Lower lobe of right lung (tissue), 2 donors: ENCODE data around the gene IL15. TPM values are rescaled to one million over a fixed set of nuclear protein-coding genes. Genes with fewer than 3 reads are reported as not detected.

Experiments used
- ATAC-seq, 2 donors: fragments of 200-7000 bp; cut with Tn5 transposase; one replicate each; pipeline ENCODE4 v1.9.1; 2020 to 2022; ENCODE audit warnings: mild to moderate bottlenecking in 2 of 2, moderate library complexity in 2 of 2
- DNase-seq: peaks from one replicate; pipeline ENCODE4 v3.0.0-alpha.2; 2020
- H3K27ac ChIP-seq: fragments of 200-600 bp; one replicate; pipeline ENCODE4 v1.8.0; 2022
- H3K27me3 ChIP-seq: fragments of 200-600 bp; one replicate; pipeline ENCODE4 v1.8.0; 2022; ENCODE audit warnings: low read depth
- H3K36me3 ChIP-seq: fragments of 200-600 bp; one replicate; pipeline ENCODE4 v1.8.0; 2022; ENCODE audit warnings: mild to moderate bottlenecking
- H3K4me1 ChIP-seq: fragments of 200-600 bp; one replicate; pipeline ENCODE4 v1.8.0; 2022
- H3K4me3 ChIP-seq: fragments of 200-600 bp; one replicate; pipeline ENCODE4 v1.8.0; 2022; ENCODE audit warnings: mild to moderate bottlenecking
- H3K9me3 ChIP-seq: fragments of 200-600 bp; one replicate; pipeline ENCODE4 v1.8.0; 2022
- intact Hi-C: fragments of 100-400 bp; cut with DNase I; formaldehyde crosslinking; loops from one replicate; pipeline ENCODE4 v1.11.0; 2022
- total RNA-seq: library from RNA; stranded (reverse); fragmentation: NEBNext Ultra II Directional; extraction: Animal tissue kit (Norgen Biotek cat#: 25700); gene quantifications from one replicate; pipeline ENCODE4 v1.2.1, GENCODE V29; 2021
- TF ChIP-seq, protein P1 (sequence below): fragments of 200-600 bp; IDR thresholded peaks from one replicate; pipeline ENCODE4 v1.8.0; 2022; ENCODE audit warnings: antibody characterized with exemption, mild to moderate bottlenecking
- donor health status: DM: no; HTN: yes; CAD: no; lungs with severe emphysema.

Gene IL15
- total RNA-seq, 1 donor from 2014 or later = 9.7 TPM

DNA sequence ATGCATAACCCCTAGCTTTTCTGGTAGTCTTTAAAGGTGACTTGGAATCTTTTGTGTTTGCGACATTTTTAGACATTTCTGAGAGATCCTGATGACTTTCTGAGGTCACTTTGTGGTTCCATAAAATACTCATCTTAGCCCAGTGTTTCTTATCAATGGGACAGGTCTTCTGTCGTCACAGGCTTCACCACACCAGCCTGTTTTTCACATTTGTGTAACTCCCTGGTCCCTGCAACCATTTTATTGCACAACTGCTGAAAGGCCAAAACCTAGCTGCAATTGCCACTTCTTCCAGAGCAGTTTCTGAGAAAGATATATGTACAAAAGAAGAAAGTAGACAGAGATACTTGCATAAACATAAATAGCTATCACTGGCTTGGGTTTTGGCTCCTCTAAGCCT lies 120.9 kb downstream of the IL15 start:
- DNase-seq = no peak
- ATAC-seq = no peak
- Histone ChIP-seq H3K27me3 (no peaks in the 10 kb centered on the region), H3K9me3 (no peaks in the 10 kb centered on the region), H3K4me1 (no peaks in the 10 kb centered on the region), H3K27ac (no peak overlapping the region), H3K36me3 (no peaks in the 10 kb centered on the region), H3K4me3 (no peak overlapping the region)
- TF ChIP-seq, protein P1, sequence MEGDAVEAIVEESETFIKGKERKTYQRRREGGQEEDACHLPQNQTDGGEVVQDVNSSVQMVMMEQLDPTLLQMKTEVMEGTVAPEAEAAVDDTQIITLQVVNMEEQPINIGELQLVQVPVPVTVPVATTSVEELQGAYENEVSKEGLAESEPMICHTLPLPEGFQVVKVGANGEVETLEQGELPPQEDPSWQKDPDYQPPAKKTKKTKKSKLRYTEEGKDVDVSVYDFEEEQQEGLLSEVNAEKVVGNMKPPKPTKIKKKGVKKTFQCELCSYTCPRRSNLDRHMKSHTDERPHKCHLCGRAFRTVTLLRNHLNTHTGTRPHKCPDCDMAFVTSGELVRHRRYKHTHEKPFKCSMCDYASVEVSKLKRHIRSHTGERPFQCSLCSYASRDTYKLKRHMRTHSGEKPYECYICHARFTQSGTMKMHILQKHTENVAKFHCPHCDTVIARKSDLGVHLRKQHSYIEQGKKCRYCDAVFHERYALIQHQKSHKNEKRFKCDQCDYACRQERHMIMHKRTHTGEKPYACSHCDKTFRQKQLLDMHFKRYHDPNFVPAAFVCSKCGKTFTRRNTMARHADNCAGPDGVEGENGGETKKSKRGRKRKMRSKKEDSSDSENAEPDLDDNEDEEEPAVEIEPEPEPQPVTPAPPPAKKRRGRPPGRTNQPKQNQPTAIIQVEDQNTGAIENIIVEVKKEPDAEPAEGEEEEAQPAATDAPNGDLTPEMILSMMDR = no peak
- intact Hi-C loops = no loop called here

DNA sequence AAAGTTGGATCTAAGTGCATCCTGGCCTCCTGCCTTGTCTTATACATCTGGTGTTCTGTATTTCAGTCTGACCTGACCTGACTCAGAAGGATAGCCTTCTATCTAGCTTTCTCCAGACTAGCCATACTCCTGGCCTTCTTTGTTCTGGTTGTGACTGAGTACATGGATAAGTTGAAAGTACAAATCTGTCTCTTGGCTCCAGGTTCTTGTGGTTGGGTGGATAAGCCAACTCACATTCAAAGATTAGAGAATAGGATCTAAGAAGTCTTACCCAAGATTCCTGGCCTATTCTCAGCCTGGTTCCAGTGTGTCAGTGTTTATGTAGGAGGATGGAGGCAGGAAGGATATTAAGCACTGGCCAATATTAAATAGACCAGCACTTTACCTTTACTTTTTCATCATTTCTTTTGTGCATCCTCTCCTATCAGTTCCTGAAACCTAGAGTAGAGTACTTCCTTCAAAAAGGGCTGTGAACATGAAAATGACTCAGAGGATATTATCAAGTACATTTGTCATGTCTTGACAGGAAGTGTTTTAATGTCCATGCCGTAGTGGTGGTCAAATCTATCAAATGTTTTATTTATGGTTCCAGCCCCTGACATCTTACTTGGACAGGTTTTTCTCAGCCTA lies 123.5 kb downstream of the IL15 start:
- H3K4me1 ChIP-seq = no peaks in the 10 kb centered on the region
- no peaks in the 10 kb centered on the region for H3K9me3 ChIP-seq
- intact Hi-C loops = no loop called here
- H3K36me3 ChIP-seq = no peaks in the 10 kb centered on the region
- H3K27me3 ChIP-seq = no peaks in the 10 kb centered on the region
- TF ChIP-seq, protein P1 = no peak
- no peak for ATAC-seq
- H3K4me3 ChIP-seq = no peak overlapping the region
- DNase-seq = no peak
- no peak overlapping the region for H3K27ac ChIP-seq

DNA sequence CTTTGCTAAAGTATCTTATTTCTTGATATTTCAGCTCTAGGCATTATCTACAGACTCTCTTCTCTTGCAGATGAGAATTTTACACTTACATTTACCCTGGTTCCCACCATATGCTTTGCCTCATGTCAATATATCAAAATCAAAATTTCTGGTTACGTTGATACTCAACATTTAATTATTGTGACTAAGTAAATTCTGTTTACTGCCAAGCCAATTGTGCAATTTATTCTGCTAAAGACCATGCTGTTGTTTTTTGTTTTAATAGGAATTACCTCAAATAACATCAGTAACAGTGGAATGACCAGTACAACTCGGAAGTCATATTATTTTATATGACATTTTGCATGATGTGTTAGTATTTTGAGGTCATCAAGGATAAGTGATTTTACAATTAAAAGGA lies 125.5 kb downstream of the IL15 start:
- TF ChIP-seq, protein P1 = no peak
- intact Hi-C loops = no loop called here
- no peaks in the 10 kb centered on the region for H3K4me1 ChIP-seq
- no peaks in the 10 kb centered on the region for H3K36me3 ChIP-seq
- no peak for ATAC-seq
- no peaks in the 10 kb centered on the region for H3K27me3 ChIP-seq
- no peak overlapping the region for H3K4me3 ChIP-seq
- no peak for DNase-seq
- no peaks in the 10 kb centered on the region for H3K9me3 ChIP-seq
- H3K27ac ChIP-seq = no peak overlapping the region

DNA sequence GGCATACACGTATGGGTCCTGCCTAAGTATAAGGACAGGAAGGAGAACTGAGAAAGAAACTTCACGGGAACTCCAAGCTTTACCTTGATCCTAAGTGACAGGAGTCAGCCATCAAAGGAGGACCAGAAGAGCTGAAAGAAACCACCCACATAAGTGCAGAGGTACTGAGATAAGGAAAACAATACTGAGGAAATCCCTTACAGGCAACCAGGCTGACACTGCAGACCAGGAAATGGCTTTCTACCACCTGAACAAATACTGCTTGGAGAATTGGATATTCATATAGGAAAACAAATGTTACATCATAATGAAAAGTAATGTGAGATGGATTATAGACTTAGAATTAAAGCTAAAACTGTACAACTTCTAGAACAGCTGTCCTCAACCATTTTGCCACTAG lies 127.0 kb downstream of the IL15 start:
- no peaks in the 10 kb centered on the region for H3K27me3 ChIP-seq
- DNase-seq (no peak), ATAC-seq (no peak)
- TF ChIP-seq, protein P1 = no peak
- no peaks in the 10 kb centered on the region for H3K36me3 ChIP-seq
- H3K4me3 ChIP-seq = no peak overlapping the region
- H3K4me1 ChIP-seq = no peaks in the 10 kb centered on the region
- no peaks in the 10 kb centered on the region for H3K9me3 ChIP-seq
- H3K27ac ChIP-seq = no peak overlapping the region
- intact Hi-C loops = no loop called here

DNA sequence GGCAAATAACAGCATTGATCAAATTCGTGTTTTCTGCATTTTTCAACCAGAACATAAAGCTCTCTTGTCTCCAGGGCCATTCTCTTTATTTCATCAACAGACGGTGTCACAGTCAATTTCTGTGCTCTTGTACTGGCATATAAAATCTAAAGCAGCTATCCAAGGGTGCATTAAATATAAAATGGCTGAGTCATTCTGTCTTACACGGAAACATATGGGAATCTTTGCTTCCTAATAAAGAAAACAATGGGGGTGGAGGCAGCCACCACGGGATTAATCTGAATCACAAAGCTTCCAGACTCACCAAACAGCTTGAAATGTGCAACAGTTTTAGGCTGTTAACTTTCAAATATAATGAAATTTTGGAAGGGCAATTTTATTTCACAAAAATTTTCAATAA lies 132.6 kb downstream of the IL15 start:
- intact Hi-C loops = no loop called here
- Histone ChIP-seq H3K36me3 (no peaks in the 10 kb centered on the region), H3K27ac (no peak overlapping the region), H3K27me3 (no peaks in the 10 kb centered on the region), H3K4me1 (no peaks in the 10 kb centered on the region), H3K9me3 (no peaks in the 10 kb centered on the region), H3K4me3 (no peak overlapping the region)
- ATAC-seq = no peak
- DNase-seq = no peak
- TF ChIP-seq, protein P1 = no peak
